Mucosa of descending colon (tissue), 3 donors: ENCODE measurements around the gene ABCA12. TPM values are rescaled to one million over a fixed set of nuclear protein-coding genes. Genes with fewer than 3 reads are reported as not detected.

Experiments used
- ATAC-seq: fragments of 200-7000 bp; cut with Tn5 transposase; one replicate; pipeline ENCODE4 v1.9.1; 2020; ENCODE audit warnings: mild to moderate bottlenecking, moderate library complexity
- DNase-seq, 3 donors: peaks; one replicate each; pipeline ENCODE4 v3.0.0-alpha.2; 2020
- H3K36me3 ChIP-seq: fragments of 200-600 bp; one replicate; pipeline ENCODE4 v1.8.0; 2021; ENCODE audit warnings: low read depth, mild to moderate bottlenecking
- H3K4me1 ChIP-seq: fragments of 200-600 bp; one replicate; pipeline ENCODE4 v1.8.0; 2021; ENCODE audit warnings: low read depth, mild to moderate bottlenecking
- H3K4me3 ChIP-seq: fragments of 200-600 bp; one replicate; pipeline ENCODE4 v1.8.0; 2021; ENCODE audit warnings: mild to moderate bottlenecking
- H3K9me3 ChIP-seq: fragments of 200-600 bp; one replicate; pipeline ENCODE4 v1.8.0; 2021; ENCODE audit warnings: mild to moderate bottlenecking
- intact Hi-C, 2 donors: fragments of 100-400 bp; cut with DNase I in 1 of 2; cut with micrococcal nuclease in 1 of 2; formaldehyde crosslinking; loops; one replicate each; pipeline versions ENCODE4 v1.11.0 to v1.11.1; 2022; cut with DNase I, micrococcal nuclease
- total RNA-seq, 3 donors: library from RNA; stranded (reverse); fragmentation: NEBNext Ultra II Directional in 2 of 3; extraction: Animal tissue kit (Norgen Biotek cat#: 25700) in 2 of 3; gene quantifications; one replicate each; pipeline versions ENCODE4 v1.2.1 to v1.2.4, GENCODE V29; 2021 to 2023
- TF ChIP-seq, protein P1 (sequence below): fragments of 200-600 bp; IDR thresholded peaks from one replicate; pipeline ENCODE4 v1.8.0; 2022; ENCODE audit warnings: antibody characterized with exemption, mild to moderate bottlenecking
- donor health status: DM: no; HTN: no; CAD: no; lungs with moderate emphysema.
- donor health status: DM: no; HTN: no; CAD: no.
- donor health status: DM: no; HTN: yes; CAD: no.

ABCA12 gene
- total RNA-seq, 3 donors from 2014 or later = 0.05 to 1.1 TPM; not detected in 1

DNA sequence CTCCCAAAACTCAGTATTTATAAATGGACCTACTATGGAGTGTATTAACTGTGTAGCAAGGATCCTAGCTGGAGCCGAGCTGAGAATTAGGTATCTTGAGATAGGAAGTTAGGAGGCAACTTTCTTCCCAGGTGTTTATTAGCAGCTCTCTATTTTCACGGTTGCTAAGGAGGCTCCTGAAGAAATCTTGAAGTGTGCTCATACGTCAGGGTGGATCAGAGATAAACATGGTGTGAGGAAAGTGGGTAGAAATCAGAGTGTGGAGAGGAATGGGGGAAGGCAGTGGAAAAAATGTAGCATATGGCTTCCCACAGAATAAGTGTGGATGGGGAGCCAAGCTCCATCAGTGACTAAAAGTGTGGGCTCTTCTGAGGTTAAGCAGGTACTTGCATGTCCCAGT lies 104.3 kb downstream of the ABCA12 start:
- TF ChIP-seq, protein P1, sequence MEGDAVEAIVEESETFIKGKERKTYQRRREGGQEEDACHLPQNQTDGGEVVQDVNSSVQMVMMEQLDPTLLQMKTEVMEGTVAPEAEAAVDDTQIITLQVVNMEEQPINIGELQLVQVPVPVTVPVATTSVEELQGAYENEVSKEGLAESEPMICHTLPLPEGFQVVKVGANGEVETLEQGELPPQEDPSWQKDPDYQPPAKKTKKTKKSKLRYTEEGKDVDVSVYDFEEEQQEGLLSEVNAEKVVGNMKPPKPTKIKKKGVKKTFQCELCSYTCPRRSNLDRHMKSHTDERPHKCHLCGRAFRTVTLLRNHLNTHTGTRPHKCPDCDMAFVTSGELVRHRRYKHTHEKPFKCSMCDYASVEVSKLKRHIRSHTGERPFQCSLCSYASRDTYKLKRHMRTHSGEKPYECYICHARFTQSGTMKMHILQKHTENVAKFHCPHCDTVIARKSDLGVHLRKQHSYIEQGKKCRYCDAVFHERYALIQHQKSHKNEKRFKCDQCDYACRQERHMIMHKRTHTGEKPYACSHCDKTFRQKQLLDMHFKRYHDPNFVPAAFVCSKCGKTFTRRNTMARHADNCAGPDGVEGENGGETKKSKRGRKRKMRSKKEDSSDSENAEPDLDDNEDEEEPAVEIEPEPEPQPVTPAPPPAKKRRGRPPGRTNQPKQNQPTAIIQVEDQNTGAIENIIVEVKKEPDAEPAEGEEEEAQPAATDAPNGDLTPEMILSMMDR = no peak

GRCh38 chr2:215032153-215032552 lies 106.3 kb downstream of the ABCA12 start:
- H3K36me3 ChIP-seq = no peaks in the 10 kb centered on the region
- no peak for ATAC-seq
- intact Hi-C loops = no loop called here
- no peak for DNase-seq
- TF ChIP-seq, protein P1 = no peak
- no peaks in the 10 kb centered on the region for H3K9me3 ChIP-seq
- no peaks in the 10 kb centered on the region for H3K4me1 ChIP-seq
- no peak overlapping the region for H3K4me3 ChIP-seq

More for the DNA sequence above, 104.3 kb downstream of the ABCA12 start:
- Histone ChIP-seq H3K4me3 (no peak overlapping the region), H3K9me3 (no peaks in the 10 kb centered on the region), H3K36me3 (no peaks in the 10 kb centered on the region), H3K4me1 (no peaks in the 10 kb centered on the region)
- intact Hi-C loops = no loop called here
- ATAC-seq = no peak
- DNase-seq = no peak

DNA sequence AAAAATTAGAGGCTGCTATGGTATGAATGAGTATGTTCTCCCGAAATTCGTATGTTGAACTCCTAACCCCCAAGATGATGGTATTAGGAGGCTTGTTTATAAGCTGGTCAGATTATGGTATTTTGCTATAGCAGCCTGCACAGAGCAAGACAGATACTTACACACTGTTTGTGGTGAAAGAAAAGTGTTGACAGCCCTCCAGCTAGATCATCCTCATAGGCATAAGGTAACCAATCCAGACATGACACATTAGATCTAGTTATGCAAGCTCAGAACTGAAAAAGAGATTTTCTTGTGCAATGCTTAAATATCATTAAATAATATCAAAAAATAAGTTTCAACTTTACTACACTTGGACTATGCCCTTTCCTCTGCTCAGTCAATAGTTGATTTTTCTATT lies 107.1 kb downstream of the ABCA12 start:
- Histone ChIP-seq H3K9me3 (no peaks in the 10 kb centered on the region), H3K4me1 (no peaks in the 10 kb centered on the region), H3K4me3 (no peak overlapping the region), H3K36me3 (no peaks in the 10 kb centered on the region)
- TF ChIP-seq, protein P1 = no peak
- DNase-seq = no peak
- no peak for ATAC-seq
- intact Hi-C loops = no loop called here

GRCh38 chr2:215029936-215030335 lies 108.5 kb downstream of the ABCA12 start:
- DNase-seq = no peak
- Histone ChIP-seq H3K9me3 (no peaks in the 10 kb centered on the region), H3K4me1 (no peaks in the 10 kb centered on the region), H3K36me3 (no peaks in the 10 kb centered on the region), H3K4me3 (no peak overlapping the region)
- ATAC-seq = no peak
- intact Hi-C loops = no loop called here
- TF ChIP-seq, protein P1 = no peak

GRCh38 chr2:215028231-215028630 lies 110.2 kb downstream of the ABCA12 start:
- H3K4me1 ChIP-seq = no peaks in the 10 kb centered on the region
- intact Hi-C loops = no loop called here
- no peaks in the 10 kb centered on the region for H3K9me3 ChIP-seq
- no peaks in the 10 kb centered on the region for H3K36me3 ChIP-seq
- DNase-seq (no peak), ATAC-seq (no peak)
- no peak overlapping the region for H3K4me3 ChIP-seq
- TF ChIP-seq, protein P1 = no peak

DNA sequence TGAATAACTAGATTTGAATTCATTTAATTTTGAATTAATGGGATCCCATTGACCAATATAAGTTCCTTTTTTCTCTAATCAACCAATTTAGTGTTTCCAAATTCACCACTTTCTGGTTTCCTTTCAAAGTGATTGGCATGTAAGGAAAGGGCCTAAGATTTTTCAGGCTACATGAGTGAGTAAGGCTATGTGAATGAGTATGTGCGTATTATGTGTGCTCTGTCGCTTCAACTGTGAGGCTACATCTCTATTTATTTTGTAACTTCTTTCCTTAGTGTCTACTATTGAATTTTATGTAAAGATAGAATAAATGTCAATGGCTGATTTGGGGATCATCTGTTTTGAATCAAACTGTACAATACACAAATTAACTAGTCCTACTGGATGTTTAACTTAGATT lies 110.6 kb downstream of the ABCA12 start:
- TF ChIP-seq, protein P1 = no peak
- H3K36me3 ChIP-seq = no peaks in the 10 kb centered on the region
- no peaks in the 10 kb centered on the region for H3K9me3 ChIP-seq
- DNase-seq (no peak), ATAC-seq (no peak)
- intact Hi-C loops = no loop called here
- no peak overlapping the region for H3K4me3 ChIP-seq
- no peaks in the 10 kb centered on the region for H3K4me1 ChIP-seq
